Stimulated activated CD8-positive, alpha-beta memory T cell treated with anti-CD3 and anti-CD28 coated beads, Interleukin-4, amount 100 ng/mL, for 4 hours (primary cell): Measurements from ENCODE around the gene ADA.
"Not testable (repeated sequence)": the region's sequence is repeated elsewhere in the genome, so short reads cannot be mapped to it uniquely, and the experiment has no call there.

ENCODE experiments used
- DNase-seq, 2 donors: peaks; one replicate each; pipeline ENCODE4 v3.0.0-alpha.2; 2020; ENCODE audit warnings: low read depth in 2 of 2, low spot score in 1 of 2

Gene ADA

DNA sequence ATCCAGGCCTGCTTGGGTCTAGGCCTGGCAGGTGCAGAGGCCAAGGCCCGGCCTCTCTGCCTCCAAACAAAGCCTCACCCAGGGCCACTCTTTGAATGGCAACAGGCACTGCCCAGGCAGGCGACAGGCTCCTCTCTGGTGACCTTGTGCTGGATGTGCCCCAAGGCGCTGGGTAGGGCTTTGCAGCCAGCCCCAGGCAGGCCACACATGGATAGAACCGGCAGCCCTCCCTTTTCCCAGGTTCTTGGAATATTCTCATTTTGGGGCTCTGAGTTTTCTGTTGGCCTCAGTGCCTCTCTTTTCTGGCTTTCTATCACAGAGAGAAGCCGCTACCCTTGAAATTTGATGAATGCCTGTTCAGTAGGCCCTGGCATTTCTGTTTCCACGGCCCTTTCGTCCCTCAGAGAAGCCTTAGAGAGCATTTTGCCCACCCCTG is 50.2 kb downstream of the ADA start:
- no peak for DNase-seq

DNA sequence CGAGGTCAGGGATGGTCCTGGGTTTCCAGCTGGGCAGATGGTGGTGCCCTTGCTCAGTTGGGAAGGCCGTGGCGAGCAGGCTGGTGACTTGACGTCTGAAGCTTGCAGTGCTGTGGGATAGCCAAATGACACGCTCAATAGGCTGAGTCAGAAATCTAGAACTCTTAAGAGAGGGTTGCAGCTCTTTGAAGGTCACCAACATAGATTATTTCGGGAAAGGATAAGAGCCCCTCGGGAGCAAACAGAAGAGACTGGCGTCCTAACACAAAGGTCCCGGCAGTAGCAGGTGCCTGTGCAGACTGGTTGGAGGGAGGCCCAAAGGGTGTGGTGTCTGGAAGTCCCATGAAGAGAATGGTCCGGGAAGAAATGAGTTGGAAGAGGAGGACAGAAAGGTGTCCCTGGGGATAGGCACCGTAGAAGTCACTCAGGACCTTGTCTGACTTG is 50.7 kb downstream of the ADA start:
- no peak for DNase-seq

DNA sequence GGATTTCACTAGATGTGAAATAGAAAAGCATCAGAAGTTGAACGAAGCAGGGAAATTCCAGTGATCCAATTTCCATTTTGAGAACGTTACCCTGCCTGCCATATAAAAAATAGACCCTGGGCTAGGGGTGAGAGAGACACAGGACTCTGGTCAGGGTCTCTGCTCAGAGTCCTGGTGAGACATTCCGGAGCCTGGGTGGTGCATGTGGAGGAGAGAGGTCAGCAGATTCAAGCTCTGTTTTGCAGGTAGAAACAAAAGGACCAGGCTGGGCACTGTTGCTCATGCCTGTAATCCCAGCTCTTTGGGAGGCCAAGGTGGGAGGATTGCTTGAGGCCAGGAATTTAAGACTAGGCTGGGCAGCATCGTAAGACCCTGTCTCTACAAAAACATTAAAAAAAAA is 51.2 kb downstream of the ADA start:
- DNase-seq = no peak

DNA sequence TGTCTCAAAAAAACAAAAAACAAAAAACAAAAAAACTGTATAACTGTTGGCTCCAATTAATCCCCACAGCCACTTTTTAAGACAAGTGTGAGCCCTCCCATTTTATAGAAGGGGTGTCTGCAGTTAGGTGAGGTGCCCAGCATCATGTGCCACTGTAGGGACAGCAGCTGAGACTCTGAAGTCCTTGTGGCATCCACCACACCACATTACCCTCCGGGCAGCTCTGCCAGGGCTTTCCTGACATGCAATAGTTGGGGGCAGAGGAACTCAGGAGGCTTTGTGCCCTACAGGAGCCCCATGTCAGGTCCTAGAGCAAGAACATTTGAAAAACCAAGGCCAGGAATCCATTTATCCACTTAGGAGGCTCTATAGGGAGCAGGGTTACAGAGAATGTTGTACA is 51.8 kb downstream of the ADA start:
- DNase-seq = no peak

- no peak for DNase-seq
These were observed 52.8 kb downstream of the ADA start for GRCh38 chr20:44598423-44599305.

DNA sequence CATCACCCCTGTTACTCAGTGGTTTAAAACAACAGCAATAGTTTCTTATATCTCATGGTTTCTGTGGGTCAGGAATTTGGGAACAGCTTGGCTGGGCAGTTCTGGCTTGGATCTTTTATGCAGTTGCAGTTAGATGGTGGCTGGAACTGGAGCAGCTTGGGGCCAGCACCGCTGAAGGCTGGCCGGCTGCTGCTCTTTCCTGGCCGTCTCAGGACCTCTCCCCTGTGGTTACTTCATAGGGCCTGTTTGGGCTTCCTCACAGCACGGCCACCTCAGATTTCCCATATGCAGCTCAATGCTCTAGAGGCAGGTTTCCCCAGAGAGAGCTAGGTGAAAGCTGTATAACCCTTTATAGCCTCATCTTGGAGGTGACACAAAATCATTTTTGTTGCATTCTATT is 53.6 kb downstream of the ADA start:
- DNase-seq = no peak

GRCh38 chr20:44597516-44597915 is 54.0 kb downstream of the ADA start:
- DNase-seq = no peak

DNA sequence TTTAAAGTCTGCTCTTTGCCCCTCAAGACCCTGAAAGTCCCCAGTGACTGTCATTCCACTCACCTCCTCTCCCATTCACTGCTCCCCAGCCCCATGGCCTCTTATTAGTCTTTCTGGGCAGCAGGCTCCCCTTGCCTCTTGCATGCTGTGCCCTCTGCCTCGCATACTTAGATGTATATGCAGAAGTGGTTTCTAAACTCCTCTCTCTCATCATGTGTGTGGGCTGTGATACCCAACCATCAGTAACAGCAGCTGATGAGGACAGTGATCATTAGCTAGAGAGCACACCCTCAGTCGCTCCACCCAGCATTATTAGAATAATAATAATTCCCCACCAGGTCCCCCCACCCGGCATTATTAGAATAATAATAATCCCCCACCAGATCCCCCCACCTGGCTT is 54.6 kb downstream of the ADA start:
- DNase-seq = no peak

GRCh38 chr20:44596010-44596409 is 55.5 kb downstream of the ADA start:
- no peak for DNase-seq

GRCh38 chr20:44594730-44595129 is 56.8 kb downstream of the ADA start:
- no peak for DNase-seq

DNA sequence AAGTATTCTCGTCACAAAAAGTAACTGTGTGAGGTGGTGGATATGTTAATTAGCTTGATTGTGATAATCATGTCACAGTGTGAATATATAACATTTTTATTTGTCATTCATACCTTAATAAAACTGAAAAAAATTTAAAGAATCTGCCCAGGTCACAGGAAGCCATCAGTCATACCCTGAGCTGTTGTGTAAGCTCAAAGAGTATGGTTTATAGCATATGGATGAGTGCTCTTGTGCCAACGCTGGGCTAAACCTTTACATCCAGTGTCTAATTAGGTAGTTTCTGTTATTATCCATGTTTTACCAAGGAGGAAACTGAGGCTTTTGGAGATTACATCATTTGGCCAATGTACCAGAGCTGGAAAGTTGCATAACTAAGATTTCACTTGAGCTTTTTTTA is 57.7 kb downstream of the ADA start:
- DNase-seq = no peak

- no peak for DNase-seq
These were observed 59.1 kb downstream of the ADA start for GRCh38 chr20:44592366-44592765.

DNA sequence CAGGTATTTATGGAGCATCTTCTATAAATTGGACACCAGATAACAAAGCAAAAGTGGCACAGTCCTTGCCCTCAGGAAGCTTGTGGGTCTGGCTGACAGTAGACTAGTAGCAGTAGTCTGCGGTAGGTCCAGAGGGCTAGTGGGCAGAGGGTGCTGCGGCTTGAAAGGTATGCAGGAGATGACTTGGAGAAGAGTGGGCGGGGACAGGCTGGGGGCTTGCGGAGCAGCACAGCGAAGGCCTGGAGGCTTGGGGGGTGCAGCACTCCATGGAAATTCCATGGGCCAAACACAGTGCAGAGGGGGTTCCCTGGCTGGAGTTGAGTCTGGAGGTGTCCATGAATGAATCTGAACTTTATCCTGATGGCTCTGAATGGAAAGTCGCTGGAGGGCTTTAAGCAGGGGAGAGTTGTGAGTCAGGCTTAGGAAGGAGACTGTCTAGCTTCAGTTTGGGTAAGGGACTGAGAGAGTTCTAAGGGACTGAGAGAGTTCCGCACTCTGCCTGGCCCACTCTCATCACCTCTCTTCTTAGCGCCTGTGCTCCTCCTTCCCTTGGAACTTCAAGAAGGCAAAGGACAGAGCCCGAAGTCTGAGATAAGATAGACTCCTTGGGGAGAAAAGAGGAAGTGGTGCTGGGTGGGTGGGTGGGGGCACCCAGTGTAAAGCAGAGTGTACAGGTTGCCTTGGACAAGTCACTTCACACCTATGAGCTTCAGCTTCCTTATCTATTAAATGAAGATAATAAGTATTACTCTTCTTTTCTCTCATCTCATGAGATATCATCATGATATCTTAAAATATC is 60.3 kb downstream of the ADA start:
- no peak for DNase-seq

- no peak for DNase-seq
These were observed 62.0 kb downstream of the ADA start for GRCh38 chr20:44589537-44589936.

DNA sequence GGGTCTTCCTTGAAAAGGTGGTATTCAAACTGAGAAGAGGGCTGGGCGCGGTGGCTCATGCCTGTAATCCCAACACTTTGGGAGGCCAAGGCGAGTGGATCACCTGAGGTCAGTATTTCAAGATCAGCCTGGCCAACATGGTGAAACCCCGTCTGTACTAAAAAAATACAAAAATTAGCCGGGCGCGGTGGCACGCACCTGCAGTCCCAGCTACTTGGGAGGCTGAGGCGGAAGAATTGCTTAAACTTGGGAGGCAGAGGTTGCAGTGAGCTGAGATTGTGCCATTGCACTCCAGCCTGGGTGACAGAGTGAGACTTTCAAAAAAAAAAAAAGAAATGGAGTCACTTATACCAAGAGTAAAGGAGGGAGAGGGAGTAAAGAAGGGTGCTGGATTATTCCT is 63.2 kb downstream of the ADA start:
- DNase-seq = not testable (repeated sequence)

DNA sequence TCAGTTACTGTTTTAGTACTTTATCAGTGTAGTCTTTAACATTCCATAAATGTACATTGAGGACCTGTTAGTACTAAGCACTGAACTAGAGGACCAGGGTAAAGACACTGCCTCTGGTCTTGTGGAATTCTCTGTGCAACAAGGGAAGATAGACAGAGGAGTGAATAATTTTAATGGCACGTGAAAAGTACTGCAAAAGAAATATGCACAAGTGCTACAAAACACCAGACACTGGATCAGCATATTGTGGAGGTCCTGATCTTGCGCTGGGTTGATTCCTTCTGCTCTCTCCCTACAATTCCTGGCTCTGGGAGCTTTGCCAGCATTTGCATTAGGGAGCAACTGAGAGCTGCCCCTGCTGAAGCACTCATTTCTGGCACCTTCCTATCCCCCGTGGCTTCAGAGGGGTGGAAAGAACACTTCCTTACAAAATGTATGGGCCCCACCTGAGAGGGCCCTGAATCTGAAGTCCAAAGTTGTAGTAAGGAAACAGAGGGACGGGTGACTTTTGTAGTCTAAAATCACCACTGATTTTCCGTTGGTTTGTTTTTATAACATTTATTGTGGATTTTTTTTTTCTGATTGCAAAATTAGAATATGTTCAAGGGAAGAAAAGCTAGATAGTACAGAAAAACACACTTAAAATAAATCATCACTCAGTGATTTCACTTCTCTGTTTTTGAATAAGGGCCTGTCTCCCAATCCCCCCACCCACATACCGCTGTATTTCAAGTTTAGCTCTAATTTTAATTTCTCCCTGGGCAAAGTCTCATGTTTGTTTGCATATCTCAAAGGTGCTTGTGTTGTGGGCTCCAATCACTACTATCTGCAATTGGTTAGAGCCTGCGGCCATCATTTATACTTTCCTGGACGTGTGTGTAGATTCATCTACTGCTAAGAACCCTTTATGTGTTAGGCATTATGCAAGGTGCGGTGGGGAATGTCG is 64.2 kb downstream of the ADA start:
- DNase-seq = no peak

DNA sequence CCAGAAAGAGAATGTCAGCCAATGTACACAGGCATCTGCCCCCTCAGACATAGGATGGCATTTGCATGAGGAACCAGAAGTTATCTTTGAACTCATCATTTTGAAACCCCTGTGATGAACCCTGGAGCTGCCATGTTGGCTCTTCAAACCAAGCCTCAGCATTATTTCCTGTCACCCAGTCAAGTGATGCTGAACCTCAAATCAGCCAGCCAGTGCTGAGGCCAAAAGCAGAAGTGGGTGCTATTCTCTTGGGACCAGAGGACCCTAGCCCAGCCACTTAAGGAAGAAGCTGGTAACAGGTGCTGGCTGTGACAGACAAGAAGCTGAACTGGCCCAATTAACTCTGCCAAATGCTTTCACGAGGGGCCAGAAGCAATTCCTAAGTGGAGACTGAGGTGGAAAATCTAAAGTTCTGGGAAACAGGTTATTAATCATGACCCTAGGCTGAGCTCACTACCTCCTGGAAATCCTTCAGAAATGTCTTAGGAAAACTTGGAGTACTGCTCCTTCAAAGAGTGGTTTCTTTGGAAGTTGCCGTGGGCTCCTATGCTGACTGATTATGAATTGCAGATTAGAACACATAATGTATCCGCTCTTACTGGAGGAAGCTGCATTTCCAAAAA is 65.1 kb downstream of the ADA start:
- DNase-seq = no peak

GRCh38 chr20:44585057-44585963 is 66.2 kb downstream of the ADA start:
- no peak for DNase-seq

- DNase-seq = no peak
These were observed 67.3 kb downstream of the ADA start for GRCh38 chr20:44584162-44584561.

- DNase-seq = no peak
These were observed 68.3 kb downstream of the ADA start for GRCh38 chr20:44583157-44583556.
